Mononuclear cell (primary cell): ENCODE results near the gene SH2D7. TPM values are rescaled to one million over a fixed set of nuclear protein-coding genes. Genes with fewer than 3 reads are reported as not detected.

Experiments used
- H3K27me3 ChIP-seq: 2 replicates; pipeline ENCODE4 v1.6.0; 2011; ENCODE audit warnings: low read length, control low read depth; ENCODE audit not compliant: insufficient read depth
- H3K4me1 ChIP-seq: 2 replicates; pipeline ENCODE4 v1.5.1; 2011; ENCODE audit warnings: mild to moderate bottlenecking, low read length, control low read depth; ENCODE audit not compliant: insufficient read depth
- H3K4me3 ChIP-seq: 2 replicates; pipeline ENCODE4 v1.5.1; 2011; ENCODE audit warnings: mild to moderate bottlenecking, low read length, moderate library complexity
- H3K9me3 ChIP-seq: 2 replicates; pipeline ENCODE4 v1.5.1; 2011; ENCODE audit warnings: low read depth, mild to moderate bottlenecking, control low read depth, low read length
- total RNA-seq: library from RNA; depleted of rRNA; stranded (reverse); fragments of >200 nt; gene quantifications from one replicate; pipeline ENCODE4 v1.2.3, GENCODE V29; 2012

Gene SH2D7
- total RNA-seq, 1 donor = not detected

DNA sequence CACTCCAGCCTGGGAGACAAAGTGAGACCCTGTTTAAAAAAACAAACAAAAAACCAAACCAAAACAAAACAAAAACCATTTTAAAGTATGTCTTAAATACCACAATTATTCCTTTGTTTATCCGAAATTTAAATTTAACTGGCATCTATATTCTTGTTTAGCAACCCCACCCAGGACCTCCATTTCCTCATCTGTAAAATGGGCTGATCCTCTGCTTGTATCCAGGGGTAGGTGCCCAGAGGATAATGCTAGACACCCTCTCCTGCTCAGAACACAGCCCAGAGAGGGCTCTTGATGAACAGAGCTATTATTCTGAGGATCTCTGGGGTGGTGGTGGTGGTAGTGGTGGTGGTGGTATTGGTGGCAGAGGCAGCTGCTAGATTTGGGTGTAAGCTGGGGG is 9.8 kb downstream of the SH2D7 start:
- Histone ChIP-seq H3K27me3 (no peaks in the 10 kb centered on the region), H3K4me3 (no peak overlapping the region), H3K4me1 (peaks cover 37% of the 10 kb centered on the region), H3K9me3 (no peaks in the 10 kb centered on the region)

DNA sequence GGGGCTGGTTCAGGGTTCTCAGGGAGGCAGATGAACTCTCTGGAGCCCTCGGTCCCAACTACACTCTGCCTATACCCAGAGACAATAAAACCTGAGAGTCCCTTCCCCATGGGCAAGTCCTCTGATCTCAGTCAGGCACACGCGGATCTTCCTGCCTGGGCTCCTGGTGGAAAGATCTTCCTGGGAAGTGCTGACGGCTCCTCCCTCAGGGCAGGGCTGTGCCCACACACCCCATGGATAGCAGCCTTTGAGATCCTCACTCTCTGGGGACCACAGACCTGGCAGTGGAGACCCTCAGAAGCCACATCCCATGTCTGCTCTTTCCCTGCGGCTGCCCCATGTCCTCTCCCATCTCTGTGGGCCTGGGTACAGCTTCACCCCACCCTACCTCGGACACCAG is 10.4 kb downstream of the SH2D7 start:
- Histone ChIP-seq H3K27me3 (no peaks in the 10 kb centered on the region), H3K4me3 (no peak overlapping the region), H3K4me1 (peaks cover 37% of the 10 kb centered on the region), H3K9me3 (no peaks in the 10 kb centered on the region)

GRCh38 chr15:78103406-78104118 is 11.2 kb downstream of the SH2D7 start:
- H3K27me3 ChIP-seq = no peaks in the 10 kb centered on the region
- no peaks in the 10 kb centered on the region for H3K9me3 ChIP-seq
- H3K4me3 ChIP-seq = no peak overlapping the region
- H3K4me1 ChIP-seq = peaks cover 37% of the 10 kb centered on the region

GRCh38 chr15:78104119-78104479 is 11.7 kb downstream of the SH2D7 start:
- no peaks in the 10 kb centered on the region for H3K9me3 ChIP-seq
- no peaks in the 10 kb centered on the region for H3K27me3 ChIP-seq
- peaks cover 37% of the 10 kb centered on the region for H3K4me1 ChIP-seq
- H3K4me3 ChIP-seq = no peak overlapping the region

- H3K4me3 ChIP-seq = no peak overlapping the region
- H3K27me3 ChIP-seq = no peaks in the 10 kb centered on the region
- H3K4me1 ChIP-seq = peaks cover 37% of the 10 kb centered on the region
- no peaks in the 10 kb centered on the region for H3K9me3 ChIP-seq
These were observed 12.5 kb downstream of the SH2D7 start for GRCh38 chr15:78104566-78105475.

DNA sequence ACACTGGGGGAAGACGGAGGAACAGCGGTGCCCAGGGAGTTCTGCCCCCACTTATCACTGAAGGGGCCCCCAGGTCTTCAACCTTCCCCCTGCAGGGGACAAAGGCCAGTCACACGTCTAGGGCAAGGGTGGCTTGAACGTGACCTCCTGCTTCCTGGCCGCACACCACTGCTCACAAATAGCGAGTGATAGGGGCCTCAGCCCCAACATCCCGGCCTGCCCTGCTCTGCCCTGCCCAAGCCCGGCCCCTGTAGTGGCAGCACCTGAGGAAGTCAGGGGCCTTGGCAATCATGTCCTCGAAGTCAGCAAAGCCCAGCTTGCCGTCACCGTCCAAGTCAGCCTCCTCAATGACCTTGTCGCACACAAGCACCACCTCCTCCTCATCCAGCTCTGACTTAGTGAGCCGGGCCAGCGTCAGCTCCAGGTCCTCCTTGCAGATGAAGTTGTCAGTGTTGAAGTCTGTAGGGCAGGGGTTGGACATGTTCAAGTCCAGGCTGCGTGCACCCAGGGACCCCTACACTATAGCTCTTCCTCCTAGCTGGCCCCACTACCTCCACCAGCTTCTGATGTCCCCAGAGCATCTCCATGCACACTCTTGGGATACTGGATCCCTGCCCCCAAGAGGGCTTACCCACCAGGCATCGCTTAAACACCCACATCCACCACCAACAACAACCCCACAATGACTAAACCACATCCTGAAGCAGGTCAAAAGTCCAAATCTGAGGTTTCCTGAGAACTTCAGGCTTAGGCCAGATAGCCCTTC is 13.3 kb downstream of the SH2D7 start:
- Histone ChIP-seq H3K4me3 (no peak overlapping the region), H3K27me3 (no peaks in the 10 kb centered on the region), H3K4me1 (peaks cover 37% of the 10 kb centered on the region), H3K9me3 (no peaks in the 10 kb centered on the region)

DNA sequence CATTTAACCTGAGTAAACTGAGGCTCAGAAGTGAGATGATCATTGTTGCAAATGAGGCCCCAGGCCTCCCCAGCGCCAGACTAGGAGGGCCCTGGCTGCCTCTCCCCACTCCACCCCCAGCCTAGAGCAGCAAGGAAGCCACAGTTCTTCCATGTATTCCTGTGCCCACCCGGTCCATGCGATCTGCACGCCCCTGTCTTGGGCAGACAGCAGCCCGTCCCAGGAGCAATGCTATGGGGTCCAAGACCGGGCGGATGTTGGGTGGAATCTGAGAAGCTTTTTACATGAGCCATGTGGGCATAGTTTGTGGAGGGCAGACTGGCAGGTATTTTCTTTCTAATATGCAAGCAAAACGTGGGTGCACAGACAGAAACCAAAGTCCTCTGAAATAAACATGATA is 15.1 kb downstream of the SH2D7 start:
- Histone ChIP-seq H3K9me3 (no peaks in the 10 kb centered on the region), H3K27me3 (no peaks in the 10 kb centered on the region), H3K4me3 (no peak overlapping the region), H3K4me1 (peaks cover 37% of the 10 kb centered on the region)

DNA sequence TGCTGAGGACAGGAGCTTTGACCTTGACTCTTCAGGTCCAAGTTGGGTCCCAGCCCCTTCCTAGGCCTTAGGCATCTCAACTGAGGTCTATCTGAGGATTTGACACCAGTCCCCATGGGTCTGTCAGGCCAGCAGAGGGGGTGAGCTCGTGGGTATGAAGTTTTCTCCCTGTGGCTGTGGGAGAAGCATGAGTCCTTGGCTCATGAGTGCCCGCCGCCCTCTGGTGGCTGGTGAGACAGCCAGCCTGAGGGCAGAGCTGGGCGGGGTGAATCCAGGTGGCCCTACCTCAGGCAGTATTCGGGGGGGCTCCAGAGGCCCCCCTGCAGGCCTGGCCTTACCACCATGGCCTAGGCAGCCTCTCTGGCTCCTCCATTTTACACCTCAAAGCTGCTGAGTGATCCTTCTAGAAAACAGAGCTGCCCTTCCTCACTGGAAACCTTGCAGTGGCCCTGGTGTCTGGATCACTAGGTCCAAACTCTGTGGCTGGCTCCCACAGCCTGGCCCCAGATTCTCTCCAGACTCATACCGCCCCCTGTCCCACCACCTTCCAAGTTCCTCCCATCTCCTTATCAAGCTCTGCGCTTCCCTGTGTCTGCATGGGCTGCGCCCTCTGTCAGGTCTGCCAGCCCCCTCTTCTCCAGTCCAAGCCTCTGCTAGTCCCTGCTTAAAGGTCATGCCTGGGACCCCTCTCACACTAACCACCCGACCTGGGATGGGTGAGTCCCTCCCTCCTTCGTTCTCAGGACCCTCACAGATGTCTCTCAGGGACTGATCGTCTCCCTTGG is 16.1 kb downstream of the SH2D7 start:
- no peaks in the 10 kb centered on the region for H3K27me3 ChIP-seq
- H3K9me3 ChIP-seq = no peaks in the 10 kb centered on the region
- peaks cover 27% of the 10 kb centered on the region for H3K4me1 ChIP-seq
- no peak overlapping the region for H3K4me3 ChIP-seq

GRCh38 chr15:78109156-78109555 is 16.8 kb downstream of the SH2D7 start:
- no peaks in the 10 kb centered on the region for H3K9me3 ChIP-seq
- no peaks in the 10 kb centered on the region for H3K27me3 ChIP-seq
- no peak overlapping the region for H3K4me3 ChIP-seq
- H3K4me1 ChIP-seq = peaks cover 20% of the 10 kb centered on the region

- Histone ChIP-seq H3K9me3 (no peaks in the 10 kb centered on the region), H3K4me3 (no peak overlapping the region), H3K4me1 (peaks cover 11% of the 10 kb centered on the region), H3K27me3 (no peaks in the 10 kb centered on the region)
These were observed 17.7 kb downstream of the SH2D7 start for GRCh38 chr15:78110096-78110495.

- no peaks in the 10 kb centered on the region for H3K27me3 ChIP-seq
- H3K4me3 ChIP-seq = no peak overlapping the region
- H3K9me3 ChIP-seq = no peaks in the 10 kb centered on the region
- peaks cover 2% of the 10 kb centered on the region for H3K4me1 ChIP-seq
These were observed 18.6 kb downstream of the SH2D7 start for GRCh38 chr15:78110916-78111475.

- no peaks in the 10 kb centered on the region for H3K27me3 ChIP-seq
- H3K9me3 ChIP-seq = no peaks in the 10 kb centered on the region
- H3K4me1 ChIP-seq = no peaks in the 10 kb centered on the region
- H3K4me3 ChIP-seq = no peak overlapping the region
These were observed 19.4 kb downstream of the SH2D7 start for GRCh38 chr15:78111788-78112187.

- Histone ChIP-seq H3K27me3 (no peaks in the 10 kb centered on the region), H3K4me1 (no peaks in the 10 kb centered on the region), H3K4me3 (no peak overlapping the region), H3K9me3 (no peaks in the 10 kb centered on the region)
These were observed 20.2 kb downstream of the SH2D7 start for GRCh38 chr15:78112551-78112950.

DNA sequence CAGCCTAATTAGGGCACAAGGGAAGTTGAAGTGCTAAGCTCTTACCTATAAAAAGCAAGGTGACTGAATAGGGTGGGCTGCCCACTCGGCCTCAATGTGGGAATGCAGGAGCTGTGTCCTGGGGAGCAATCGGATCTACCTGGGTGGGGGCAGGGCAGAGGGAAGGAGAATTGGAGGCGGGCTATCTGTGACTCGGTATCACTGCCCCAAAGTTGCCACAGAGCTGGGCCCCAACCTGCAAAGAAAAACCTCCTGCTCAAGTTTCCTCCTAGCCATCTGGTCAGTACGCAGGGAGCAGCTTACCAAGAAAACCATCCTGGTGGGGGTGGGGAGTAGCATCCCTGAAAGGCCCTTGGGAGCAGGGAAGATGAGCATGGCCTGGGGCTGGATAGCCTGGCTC is 28.2 kb downstream of the SH2D7 start:
- H3K4me3 ChIP-seq = no peak overlapping the region
- H3K9me3 ChIP-seq = no peaks in the 10 kb centered on the region
- no peaks in the 10 kb centered on the region for H3K4me1 ChIP-seq
- no peaks in the 10 kb centered on the region for H3K27me3 ChIP-seq
